Esophagus muscularis mucosa (tissue), 3 donors: ENCODE results near the gene VPS37C.

Source experiments
- CTCF ChIP-seq, 3 experiments: fragments of 200-600 bp in 2 of 3; fragments of 450-650 bp in 1 of 3; sonication (generic) in 2 of 3; IDR thresholded peaks; one replicate each; pipeline ENCODE4 v1.5.1; 2017 to 2019; ENCODE audit warnings: antibody characterized with exemption in 3 of 3, mild to moderate bottlenecking in 2 of 3, moderate library complexity in 1 of 3
- POLR2A ChIP-seq: fragments of 450-650 bp; IDR thresholded peaks from one replicate; pipeline ENCODE4 v1.6.1; 2017; ENCODE audit warnings: antibody characterized with exemption, moderate library complexity, mild to moderate bottlenecking, low read depth
- POLR2AphosphoS5 ChIP-seq, 2 donors: sonication (generic); formaldehyde crosslinking; IDR thresholded peaks; one replicate each; pipeline ENCODE4 v1.6.1; 2017; ENCODE audit warnings: antibody characterized with exemption in 2 of 2

GRCh38 chr11:61112575-61112974 lies 48.7 kb downstream of the VPS37C start:
- TF ChIP-seq CTCF (IDR thresholded peaks at IDR 0.05) (no peak), POLR2AphosphoS5 (IDR thresholded peaks at IDR 0.05) (no peak), POLR2A (no peak)
